Suppressor macrophage (primary cell): ENCODE measurements around the gene INTS7.
"Not testable (repeated sequence)": the region's sequence is repeated elsewhere in the genome, so short reads cannot be mapped to it uniquely, and the experiment has no call there.

Experiments used
- DNase-seq, 4 experiments: peaks; one replicate each; pipeline ENCODE4 v3.0.0-alpha.2; 2020 to 2022

INTS7 gene

GRCh38 chr1:211975152-211975941 is 60.0 kb downstream of the INTS7 start:
- DNase-seq, result peak in 1 of 4 experiments; percentile 11

GRCh38 chr1:211973541-211973940 is 61.8 kb downstream of the INTS7 start:
- no peak for DNase-seq

GRCh38 chr1:211968200-211968834 is 67.0 kb downstream of the INTS7 start:
- no peak for DNase-seq

GRCh38 chr1:211967704-211968103 is 67.7 kb downstream of the INTS7 start:
- no peak for DNase-seq

GRCh38 chr1:211965108-211965805 is 70.1 kb downstream of the INTS7 start:
- DNase-seq, result peak; percentile 12 to 65 (median 40)

GRCh38 chr1:211959680-211960079 is 75.7 kb downstream of the INTS7 start:
- no peak for DNase-seq

- no peak for DNase-seq
Observed at GRCh38 chr1:211959221-211959620, 76.1 kb downstream of the INTS7 start.

GRCh38 chr1:211954028-211954427 is 81.3 kb downstream of the INTS7 start:
- DNase-seq, result not testable (repeated sequence)

GRCh38 chr1:211953543-211953942 is 81.8 kb downstream of the INTS7 start:
- not testable (repeated sequence) for DNase-seq

- DNase-seq, result no peak
Observed at GRCh38 chr1:211952299-211952698, 83.1 kb downstream of the INTS7 start.

- DNase-seq, result peak; percentile 28 to 53 (median 48)
Observed at GRCh38 chr1:211951856-211952255, 83.5 kb downstream of the INTS7 start.

GRCh38 chr1:211948377-211948776 is 87.0 kb downstream of the INTS7 start:
- DNase-seq, result no peak

GRCh38 chr1:211947396-211948295 is 87.7 kb downstream of the INTS7 start:
- no peak for DNase-seq

- DNase-seq, result no peak
Observed at GRCh38 chr1:211944733-211945500, 90.4 kb downstream of the INTS7 start.

- no peak for DNase-seq
Observed at GRCh38 chr1:211942583-211942982, 92.8 kb downstream of the INTS7 start.

GRCh38 chr1:211939876-211940468 is 95.4 kb downstream of the INTS7 start:
- DNase-seq, result no peak

- DNase-seq, result peak in 3 of 4 experiments; percentile 30 to 52 (median 44)
Observed at GRCh38 chr1:211938561-211938997, 96.8 kb downstream of the INTS7 start.

GRCh38 chr1:211937422-211937821 is 97.9 kb downstream of the INTS7 start:
- not testable (repeated sequence) for DNase-seq

- DNase-seq, result peak in 3 of 4 experiments; percentile 32 to 68 (median 61)
Observed at GRCh38 chr1:211935448-211935970, 99.8 kb downstream of the INTS7 start.

GRCh38 chr1:211933946-211934714 is 101.2 kb downstream of the INTS7 start:
- DNase-seq, result no peak
